ENCODE results near the gene MX2. TPM values are rescaled to one million over a fixed set of nuclear protein-coding genes. Genes with fewer than 3 reads are reported as not detected.
"Not testable (repeated sequence)": the region's sequence is repeated elsewhere in the genome, so short reads cannot be mapped to it uniquely, and the experiment has no call there.

MX2 gene
- total and polyA plus RNA-seq, 2 donors (not counting 1 experiment from before 2014, with no cell fraction given): 51.2 to 64.3 TPM

GRCh38 chr21:41358193-41359166 lies 3.3 kb upstream of the MX2 start:
- Mint-ChIP-seq H3K4me3 (no peak overlapping the region), H3K4me1 (peaks cover 24% of the 10 kb centered on the region), H3K27me3 (no peaks in the 10 kb centered on the region), H3K9me3 (ENCODE audit: insufficient read depth) (no peaks in the 10 kb centered on the region), H3K27ac (no peak overlapping the region)
- Histone ChIP-seq H3K9me3 (ENCODE audit: control extremely low read depth in 1 of 3, control insufficient read depth in 2 of 3, insufficient read depth in 1 of 3, low read length in 2 of 3) (no peaks in the 10 kb centered on the region), H4K20me1 (ENCODE audit: control insufficient read depth, insufficient read depth, low read length, poor library complexity, severe bottlenecking) (no peaks in the 10 kb centered on the region), H3K36me3 (replicated peaks in 1 of 2; ENCODE audit: control extremely low read depth in 1 of 2, control insufficient read depth in 1 of 2, extremely low read depth in 1 of 2, insufficient read depth in 2 of 2, low read length in 1 of 2) (peaks cover 0 to 2% of the 10 kb centered on the region in 2 experiments), H3K4me3 (ENCODE audit: control extremely low read depth in 1 of 5, extremely low read depth in 1 of 5, insufficient read depth in 1 of 5, low read depth in 2 of 5, low read length in 4 of 5) (no peak overlapping the region), H3K79me2 (ENCODE audit: control insufficient read depth, insufficient read depth, low read length) (peaks cover 10% of the 10 kb centered on the region), H3K4me1 (ENCODE audit: control insufficient read depth in 2 of 2, insufficient read depth in 2 of 2, low read length in 2 of 2) (peaks cover 12 to 26% of the 10 kb centered on the region in 2 donors), H3K4me2 (replicated peaks; ENCODE audit: low read depth, low read length, poor library complexity, severe bottlenecking) (no peak overlapping the region), H2AFZ (ENCODE audit: insufficient read depth, low read depth, low read length, poor library complexity, severe bottlenecking) (no peak overlapping the region), H3K9ac (ENCODE audit: low read length) (no peak overlapping the region), H3K27ac (ENCODE audit: low read length in 2 of 2) (no peak overlapping the region), H3K27me3 (replicated peaks in 1 of 4; ENCODE audit: control extremely low read depth in 1 of 4, control insufficient read depth in 3 of 4, insufficient read depth in 4 of 4, low read length in 3 of 4) (no peaks in the 10 kb centered on the region)
- intact Hi-C loops (cut with micrococcal nuclease): no loop called here
- 97% methylated on average over 7 of the region's 9 CpGs for WGBS (ENCODE audit: insufficient coverage)
- no peak for ATAC-seq (ENCODE audit: low read depth)
- TF ChIP-seq EZH2 (IDR thresholded peaks at IDR 0.05; ENCODE audit: borderline replicate concordance, insufficient read depth, low read depth, low read length, poor library complexity, severe bottlenecking) (no peak), CTCF (IDR thresholded peaks at IDR 0.05) (no peak)
- POLR2A ChIA-PET: no interaction called here
- no peak for DNase-seq
- CTCF ChIA-PET: interaction anchor here (0.7 to 2.5 kb wide), 3 partner anchors 9 to 75 kb away, joined by 3 to 7 read pairs (median 4); no protein-coding TSS in a partner anchor

GRCh38 chr21:41359286-41359685 lies 2.5 kb upstream of the MX2 start:
- CTCF ChIA-PET: interaction anchor here (0.7 to 2.5 kb wide), 3 partner anchors 8 to 76 kb away, joined by 3 to 7 read pairs (median 4); no protein-coding TSS in a partner anchor
- ATAC-seq (ENCODE audit: low read depth): no peak
- H3K9me3 Mint-ChIP-seq (ENCODE audit: insufficient read depth): no peaks in the 10 kb centered on the region
- no peak for TF ChIP-seq CTCF (IDR thresholded peaks at IDR 0.05)
- TF ChIP-seq EZH2 (IDR thresholded peaks at IDR 0.05; ENCODE audit: borderline replicate concordance, insufficient read depth, low read depth, low read length, poor library complexity, severe bottlenecking): no peak
- no peaks in the 10 kb centered on the region for H3K27me3 ChIP-seq (replicated peaks in 1 of 4; ENCODE audit: control extremely low read depth in 1 of 4, control insufficient read depth in 3 of 4, insufficient read depth in 4 of 4, low read length in 3 of 4)
- H4K20me1 ChIP-seq (ENCODE audit: control insufficient read depth, insufficient read depth, low read length, poor library complexity, severe bottlenecking): no peaks in the 10 kb centered on the region
- intact Hi-C loops (cut with micrococcal nuclease): no loop called here
- H3K4me2 ChIP-seq (replicated peaks; ENCODE audit: low read depth, low read length, poor library complexity, severe bottlenecking): no peak overlapping the region
- no peak overlapping the region for H3K9ac ChIP-seq (ENCODE audit: low read length)
- H3K4me3 Mint-ChIP-seq: no peak overlapping the region
- peaks cover 32% of the 10 kb centered on the region for H3K4me1 Mint-ChIP-seq
- H3K27ac ChIP-seq (ENCODE audit: low read length in 2 of 2): no peak overlapping the region
- H3K36me3 ChIP-seq (replicated peaks in 1 of 2; ENCODE audit: control extremely low read depth in 1 of 2, control insufficient read depth in 1 of 2, extremely low read depth in 1 of 2, insufficient read depth in 2 of 2, low read length in 1 of 2): peaks cover 0 to 6% of the 10 kb centered on the region in 2 experiments
- H3K79me2 ChIP-seq (ENCODE audit: control insufficient read depth, insufficient read depth, low read length): peaks cover 18% of the 10 kb centered on the region
- POLR2A ChIA-PET: no interaction called here
- H2AFZ ChIP-seq (ENCODE audit: insufficient read depth, low read depth, low read length, poor library complexity, severe bottlenecking): no peak overlapping the region
- H3K9me3 ChIP-seq (ENCODE audit: control extremely low read depth in 1 of 3, control insufficient read depth in 2 of 3, insufficient read depth in 1 of 3, low read length in 2 of 3): no peaks in the 10 kb centered on the region
- no peak for DNase-seq
- peaks cover 20 to 34% of the 10 kb centered on the region in 2 donors for H3K4me1 ChIP-seq (ENCODE audit: control insufficient read depth in 2 of 2, insufficient read depth in 2 of 2, low read length in 2 of 2)
- H3K27me3 Mint-ChIP-seq: no peaks in the 10 kb centered on the region
- WGBS (ENCODE audit: insufficient coverage): 99% methylated on average over 7 of the region's 12 CpGs
- H3K27ac Mint-ChIP-seq: no peak overlapping the region
- H3K4me3 ChIP-seq (ENCODE audit: control extremely low read depth in 1 of 5, extremely low read depth in 1 of 5, insufficient read depth in 1 of 5, low read depth in 2 of 5, low read length in 4 of 5): no peak overlapping the region

GRCh38 chr21:41359754-41360071 lies 2.1 kb upstream of the MX2 start:
- H3K27ac ChIP-seq (ENCODE audit: low read length in 2 of 2); H3K9me3 ChIP-seq (ENCODE audit: control extremely low read depth in 1 of 3, control insufficient read depth in 2 of 3, insufficient read depth in 1 of 3, low read length in 2 of 3); H3K4me3 Mint-ChIP-seq; H3K4me3 ChIP-seq (ENCODE audit: control extremely low read depth in 1 of 5, extremely low read depth in 1 of 5, insufficient read depth in 1 of 5, low read depth in 2 of 5, low read length in 4 of 5); H4K20me1 ChIP-seq (ENCODE audit: control insufficient read depth, insufficient read depth, low read length, poor library complexity, severe bottlenecking); H3K27me3 ChIP-seq (replicated peaks in 1 of 4; ENCODE audit: control extremely low read depth in 1 of 4, control insufficient read depth in 3 of 4, insufficient read depth in 4 of 4, low read length in 3 of 4); POLR2A ChIA-PET; H3K36me3 ChIP-seq (replicated peaks in 1 of 2; ENCODE audit: control extremely low read depth in 1 of 2, control insufficient read depth in 1 of 2, extremely low read depth in 1 of 2, insufficient read depth in 2 of 2, low read length in 1 of 2); DNase-seq; H3K27me3 Mint-ChIP-seq; H2AFZ ChIP-seq (ENCODE audit: insufficient read depth, low read depth, low read length, poor library complexity, severe bottlenecking); ATAC-seq (ENCODE audit: low read depth); H3K9ac ChIP-seq (ENCODE audit: low read length); H3K9me3 Mint-ChIP-seq (ENCODE audit: insufficient read depth); H3K27ac Mint-ChIP-seq; H3K4me2 ChIP-seq (replicated peaks; ENCODE audit: low read depth, low read length, poor library complexity, severe bottlenecking): not testable (repeated sequence)
- intact Hi-C loops (cut with micrococcal nuclease): loop anchor here (5.0 to 10.0 kb wide), 3 partner anchors 192 to 875 kb away; partner anchors contain the start of gene BACE2
- H3K4me1 Mint-ChIP-seq: peaks cover 34% of the 10 kb centered on the region
- Histone ChIP-seq H3K79me2 (ENCODE audit: control insufficient read depth, insufficient read depth, low read length) (peaks cover 20% of the 10 kb centered on the region), H3K4me1 (ENCODE audit: control insufficient read depth in 2 of 2, insufficient read depth in 2 of 2, low read length in 2 of 2) (peaks cover 23 to 39% of the 10 kb centered on the region in 2 donors)
- WGBS (ENCODE audit: insufficient coverage): 96% methylated on average over 3 of the region's 4 CpGs
- CTCF ChIA-PET: interaction anchor here (1.5 to 2.5 kb wide), 2 partner anchors 10 to 76 kb away, joined by 4 to 7 read pairs; no protein-coding TSS in a partner anchor

Data from B cell (primary cell).